MCF 10A (cell line): ENCODE data around the gene BNC1. TPM values are rescaled to one million over a fixed set of nuclear protein-coding genes. Genes with fewer than 3 reads are reported as not detected.

ENCODE experiments used
- BruUV-seq: library from RNA; stranded (reverse); fragments of 400-500 nt; replicated peaks from 2 replicates; lab custom pipeline; 2021; lab: Mats Ljungman, UMichigan
- CTCF ChIA-PET: fragments of 300-600 bp; sonication (Branson Sonifier 250); formaldehyde crosslinking; extraction: SDS; loops from one replicate; lab custom pipeline; 2021; ENCODE audit warnings: antibody characterized with exemption, inconsistent platforms; lab: Yijun Ruan, JAX
- POLR2A ChIA-PET: fragments of 300-600, 350-650 bp; sonication (Branson Sonifier 250); formaldehyde crosslinking; extraction: SDS; loops from one replicate; lab custom pipeline; 2020; ENCODE audit warnings: antibody characterized with exemption, inconsistent platforms; lab: Yijun Ruan, JAX
- DNase-seq: peaks from one replicate; pipeline ENCODE4 v3.0.0-alpha.2; 2018; ENCODE audit not compliant: unreplicated experiment
- H3K27ac Mint-ChIP-seq: one replicate; pipeline ENCODE4 v1.8.0; 2022; ENCODE audit warnings: mild to moderate bottlenecking, low read depth, mixed read lengths; ENCODE audit not compliant: unreplicated experiment
- H3K27me3 Mint-ChIP-seq: one replicate; pipeline ENCODE4 v1.8.0; 2022; ENCODE audit warnings: mixed read lengths; ENCODE audit not compliant: insufficient read depth, unreplicated experiment
- H3K36me3 Mint-ChIP-seq: one replicate; pipeline ENCODE4 v1.8.0; 2022; ENCODE audit warnings: mild to moderate bottlenecking, moderate library complexity, mixed read lengths; ENCODE audit not compliant: insufficient read depth, unreplicated experiment
- H3K4me1 Mint-ChIP-seq: one replicate; pipeline ENCODE4 v1.8.0; 2022; ENCODE audit warnings: mixed read lengths; ENCODE audit not compliant: insufficient read depth, unreplicated experiment
- H3K4me3 Mint-ChIP-seq: one replicate; pipeline ENCODE4 v1.8.0; 2022; ENCODE audit warnings: mild to moderate bottlenecking, moderate library complexity, mixed read lengths; ENCODE audit not compliant: unreplicated experiment
- H3K9me3 Mint-ChIP-seq: one replicate; pipeline ENCODE4 v1.8.0; 2022; ENCODE audit warnings: mixed read lengths; ENCODE audit not compliant: unreplicated experiment
- CTCF ChIP-seq: fragments of 200-600 bp; IDR thresholded peaks from one replicate; pipeline ENCODE4 v1.8.0; 2022; ENCODE audit warnings: antibody characterized with exemption, mild to moderate bottlenecking; ENCODE audit not compliant: unreplicated experiment
- intact Hi-C: fragments of 100-400 bp; cut with micrococcal nuclease; formaldehyde crosslinking; loops from 2 replicates; pipeline ENCODE4 v1.14.1; 2022
- total RNA-seq: library from RNA; stranded (reverse); gene quantifications from 2 replicates; pipeline ENCODE4 v1.2.3, GENCODE V29; 2022

BNC1 gene
- total RNA-seq, 1 experiment from 2014 or later, result 93.5 TPM

GRCh38 chr15:83305704-83306291, 21.3 kb upstream of the BNC1 start:
- no peak for TF ChIP-seq CTCF
- Mint-ChIP-seq H3K36me3 (no peaks in the 10 kb centered on the region), H3K9me3 (peaks cover 7% of the 10 kb centered on the region), H3K4me1 (peaks cover 36% of the 10 kb centered on the region), H3K27me3 (no peaks in the 10 kb centered on the region), H3K4me3 (peak overlapping the region; percentile 24), H3K27ac (peak overlapping the region; percentile 46)
- peak; percentile 89 for DNase-seq
- intact Hi-C loops, result no loop called here
- no TSS peak for BruUV-seq
- ChIA-PET POLR2A (interaction anchor here (0.6 to 14.4 kb wide), 16 partner anchors 10 to 773 kb away, joined by 3 to 269 read pairs (median 5); partner anchors contain the start of gene BNC1), CTCF (interaction anchor here (0.7 to 1.7 kb wide), 5 partner anchors 9 to 67 kb away, joined by 3 to 8 read pairs (median 5); no protein-coding TSS in a partner anchor)

GRCh38 chr15:83304861-83305703, 20.6 kb upstream of the BNC1 start:
- no peaks in the 10 kb centered on the region for H3K27me3 Mint-ChIP-seq
- DNase-seq, result peak; percentile 88
- no TSS peak for BruUV-seq
- peaks cover 7% of the 10 kb centered on the region for H3K9me3 Mint-ChIP-seq
- intact Hi-C loops, result no loop called here
- TF ChIP-seq CTCF, result no peak
- peak overlapping the region; percentile 46 for H3K27ac Mint-ChIP-seq
- peaks cover 31% of the 10 kb centered on the region for H3K4me1 Mint-ChIP-seq
- POLR2A ChIA-PET, result interaction anchor here (0.6 to 14.4 kb wide), 17 partner anchors 8 to 94 kb away, joined by 3 to 269 read pairs (median 4); partner anchors contain the start of gene BNC1
- H3K4me3 Mint-ChIP-seq, result peak overlapping the region; percentile 24
- H3K36me3 Mint-ChIP-seq, result no peaks in the 10 kb centered on the region
- CTCF ChIA-PET, result interaction anchor here (0.6 to 1.7 kb wide), 7 partner anchors 9 to 133 kb away, joined by 3 to 10 read pairs (median 5); no protein-coding TSS in a partner anchor

- CTCF ChIA-PET, result interaction anchor here (1.2 kb wide), 1 partner anchor 15 kb away, joined by 3 read pairs; no protein-coding TSS in a partner anchor
- DNase-seq, result no peak
- TF ChIP-seq CTCF, result no peak
- no TSS peak for BruUV-seq
- intact Hi-C loops, result no loop called here
- Mint-ChIP-seq H3K36me3 (no peaks in the 10 kb centered on the region), H3K4me1 (peaks cover 31% of the 10 kb centered on the region), H3K4me3 (no peak overlapping the region), H3K9me3 (peaks cover 7% of the 10 kb centered on the region), H3K27ac (no peak overlapping the region), H3K27me3 (no peaks in the 10 kb centered on the region)
- POLR2A ChIA-PET, result interaction anchor here (1.0 to 14.4 kb wide), 3 partner anchors 15 to 23 kb away, joined by 3 to 269 read pairs (median 15); partner anchors contain the start of gene BNC1
Measured at GRCh38 chr15:83303535-83303934, 19.1 kb upstream of the BNC1 start.

- Mint-ChIP-seq H3K27ac (no peak overlapping the region), H3K9me3 (peaks cover 7% of the 10 kb centered on the region), H3K4me3 (no peak overlapping the region), H3K27me3 (no peaks in the 10 kb centered on the region), H3K36me3 (no peaks in the 10 kb centered on the region), H3K4me1 (peaks cover 23% of the 10 kb centered on the region)
- ChIA-PET CTCF (no interaction called here), POLR2A (interaction anchor here (0.5 to 14.4 kb wide), 4 partner anchors 11 to 257 kb away, joined by 3 to 269 read pairs (median 6); partner anchors contain the start of gene BNC1)
- BruUV-seq, result no TSS peak
- intact Hi-C loops, result no loop called here
- peak; percentile 68 for DNase-seq
- no peak for TF ChIP-seq CTCF
Measured at GRCh38 chr15:83300826-83301225, 16.4 kb upstream of the BNC1 start.
